Right renal cortex interstitium (tissue), 3 donors: ENCODE measurements around the gene ARL6IP4. TPM values are rescaled to one million over a fixed set of nuclear protein-coding genes. Genes with fewer than 3 reads are reported as not detected.
"Not testable (repeated sequence)": the region's sequence is repeated elsewhere in the genome, so short reads cannot be mapped to it uniquely, and the experiment has no call there.

Source experiments
- DNase-seq, 3 donors: peaks; one replicate each; pipeline ENCODE4 v3.0.0-alpha.2; 2013; ENCODE audit warnings: low read depth in 3 of 3, low spot score in 2 of 3
- polyA plus RNA-seq, 3 donors: library from polyadenylated mRNA; unstranded; fragments of 120-200 nt; gene quantifications; one replicate each; pipeline ENCODE4 v1.2.1, GENCODE V29; 2013; ENCODE audit not compliant: insufficient read length in 3 of 3

ARL6IP4 gene
- polyA plus RNA-seq, 3 donors, result 165 to 178 (median 173) TPM

- DNase-seq, result no peak
Measured at GRCh38 chr12:123004287-123004686, 23.8 kb downstream of the ARL6IP4 start.

GRCh38 chr12:123005081-123005626 lies 24.7 kb downstream of the ARL6IP4 start:
- DNase-seq, result no peak

DNA sequence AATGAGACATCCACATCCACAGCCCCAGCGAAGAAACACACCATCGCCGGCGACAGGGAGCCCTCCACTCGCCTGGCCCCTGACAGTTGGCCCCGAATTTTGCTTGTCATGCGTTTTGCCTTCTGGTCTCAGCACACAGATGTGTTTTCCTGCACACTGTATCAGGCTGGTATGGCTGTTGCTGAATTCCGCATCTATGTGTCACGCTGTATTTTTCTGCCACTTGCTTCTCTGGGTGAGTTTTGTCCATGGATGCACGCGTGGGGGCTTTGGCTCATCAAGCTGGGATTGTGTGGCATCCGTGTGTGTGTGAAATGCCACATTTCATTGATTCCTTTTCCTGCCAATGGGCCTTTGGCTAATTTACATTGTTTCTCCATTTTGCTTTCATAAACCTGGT lies 26.5 kb downstream of the ARL6IP4 start:
- DNase-seq, result no peak

GRCh38 chr12:123010110-123010509 lies 29.6 kb downstream of the ARL6IP4 start:
- no peak for DNase-seq

- no peak for DNase-seq
Measured at GRCh38 chr12:123010681-123011080, 30.2 kb downstream of the ARL6IP4 start.

DNA sequence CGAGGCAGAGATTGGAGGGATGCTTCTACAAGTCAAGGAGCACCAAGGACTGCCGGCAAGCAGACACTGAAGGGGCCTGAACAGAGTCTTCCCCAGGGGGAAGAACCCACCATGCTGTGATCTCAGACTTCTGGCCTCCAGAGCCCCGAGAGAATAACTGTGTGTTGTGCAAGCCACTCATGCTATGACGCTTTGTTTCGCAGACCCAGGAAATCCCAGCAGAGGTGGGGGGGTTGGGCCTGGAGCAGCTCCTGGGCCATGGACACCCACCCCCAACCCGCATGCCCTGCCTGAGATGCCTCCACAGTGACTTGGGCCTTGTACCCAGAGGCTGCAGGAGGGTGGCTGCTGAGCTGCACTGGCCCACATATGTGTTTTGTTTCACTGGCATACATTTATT lies 31.2 kb downstream of the ARL6IP4 start:
- no peak for DNase-seq

DNA sequence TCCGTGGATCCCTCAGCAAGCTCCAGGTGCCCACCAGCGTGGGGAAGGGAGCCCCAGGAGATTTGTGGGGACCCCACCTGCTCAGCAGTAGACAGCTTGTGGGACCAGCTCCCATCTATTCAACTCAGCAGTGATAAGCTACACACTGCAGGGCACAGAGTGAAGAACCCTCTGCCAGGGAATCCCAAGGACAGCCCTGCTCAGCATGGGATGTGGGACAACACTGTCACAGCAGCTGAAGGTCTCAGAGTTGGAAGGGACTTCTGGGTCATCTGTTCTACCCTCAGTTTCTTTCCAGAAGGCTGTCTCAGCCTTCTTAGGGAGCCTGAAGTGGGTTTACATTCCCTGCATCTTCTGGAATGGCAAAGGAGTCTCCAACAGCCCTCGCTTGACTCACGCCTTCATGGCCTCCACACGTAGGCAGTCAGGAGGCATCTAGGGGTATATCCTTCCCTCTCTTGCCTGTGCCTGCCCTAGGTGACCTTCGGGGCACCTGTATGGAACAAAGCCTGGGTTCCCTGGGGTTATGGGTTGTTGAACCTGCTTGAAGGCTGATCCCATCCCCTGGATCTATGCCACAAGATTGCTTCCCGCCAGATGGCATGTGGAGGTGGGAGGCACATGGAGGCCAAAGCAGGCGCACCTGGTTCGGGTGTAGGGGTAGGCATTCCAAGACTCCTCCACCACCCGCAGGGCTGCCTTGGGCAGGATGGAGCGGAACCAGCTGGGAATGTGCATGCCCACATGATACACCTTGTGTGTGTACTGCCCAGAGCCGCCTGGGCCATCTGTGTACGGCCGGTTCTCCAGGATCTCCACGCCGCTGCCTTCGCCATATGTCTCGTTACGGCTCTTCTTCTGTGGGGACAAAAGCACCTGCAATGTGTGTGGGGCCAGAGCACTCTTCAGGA lies 33.0 kb downstream of the ARL6IP4 start:
- no peak for DNase-seq

DNA sequence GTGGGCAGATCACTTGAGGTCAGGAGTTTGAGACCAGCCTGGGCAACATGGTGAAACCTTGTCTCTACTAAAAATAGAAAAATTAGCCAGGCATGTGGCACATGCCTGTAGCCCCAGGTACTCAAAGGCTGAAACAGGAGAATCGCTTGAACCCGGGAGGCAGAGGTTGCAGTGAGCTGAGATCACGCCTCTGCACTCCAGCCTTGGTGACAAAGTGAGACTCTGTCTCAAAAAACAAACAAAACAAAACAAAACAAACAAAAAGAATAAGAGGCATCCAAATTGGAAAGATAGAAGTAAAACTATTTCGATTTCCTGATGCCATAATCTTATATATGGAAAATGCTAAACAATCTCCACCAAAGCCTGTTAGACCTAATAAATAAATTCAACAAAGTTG lies 34.0 kb downstream of the ARL6IP4 start:
- not testable (repeated sequence) for DNase-seq

DNA sequence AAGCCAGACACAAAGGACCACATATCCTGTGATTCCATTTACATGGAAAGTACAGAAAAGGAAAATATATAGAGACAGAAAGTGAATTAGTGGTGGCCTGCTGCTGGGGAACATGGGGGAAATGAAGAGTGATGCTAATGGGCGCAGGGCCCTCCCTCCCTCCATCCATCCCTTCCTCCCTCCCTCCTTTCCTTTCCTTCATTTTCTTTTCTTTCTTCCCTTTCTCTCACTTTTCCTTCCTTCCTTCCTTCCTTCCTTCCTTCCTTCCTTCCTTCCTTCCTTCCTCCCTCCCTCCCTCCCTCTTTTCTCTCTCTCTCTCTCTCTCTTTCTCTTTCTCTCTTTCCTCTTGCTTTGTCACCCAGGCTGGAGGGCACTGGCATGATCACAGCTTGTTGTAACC lies 37.3 kb downstream of the ARL6IP4 start:
- no peak for DNase-seq

DNA sequence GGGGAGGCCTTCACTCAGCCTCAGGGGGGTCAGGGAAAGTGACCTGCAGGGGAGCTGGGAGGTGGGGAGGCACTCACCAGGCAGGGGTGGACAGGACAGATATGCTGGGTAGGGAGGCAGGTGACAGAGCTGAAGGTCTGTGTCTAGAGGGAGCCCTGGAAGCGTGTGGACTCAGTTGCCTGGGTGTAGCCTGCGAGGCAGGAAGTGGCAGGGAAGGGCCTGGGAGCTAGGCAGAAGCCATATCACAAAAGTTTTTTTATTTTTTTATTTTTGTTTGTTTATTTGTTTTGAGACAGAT lies 39.3 kb downstream of the ARL6IP4 start:
- DNase-seq, result no peak

- no peak for DNase-seq
Measured at GRCh38 chr12:123021688-123022604, 41.5 kb downstream of the ARL6IP4 start.

DNA sequence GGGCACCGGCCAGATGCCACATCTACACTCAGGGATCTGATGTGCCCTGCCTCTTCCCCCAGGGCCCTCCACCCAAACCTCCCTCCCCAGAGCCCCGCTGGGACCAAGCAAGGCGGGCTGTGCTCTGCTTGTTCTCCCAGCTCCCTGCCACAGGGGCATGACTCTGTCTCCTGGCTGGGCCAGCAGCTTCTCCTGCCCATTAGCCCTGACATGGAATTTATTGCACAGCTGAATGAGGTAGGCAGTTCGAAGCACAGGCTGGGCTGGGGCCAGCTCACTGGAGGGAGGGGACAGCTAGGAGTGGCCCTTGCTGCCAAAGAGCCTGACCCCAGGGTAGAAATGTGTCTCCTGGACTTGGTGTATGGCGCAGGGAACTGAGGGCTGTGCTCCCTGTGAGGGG lies 42.4 kb downstream of the ARL6IP4 start:
- DNase-seq, result no peak

GRCh38 chr12:123024819-123025391 lies 44.4 kb downstream of the ARL6IP4 start:
- DNase-seq, result no peak

DNA sequence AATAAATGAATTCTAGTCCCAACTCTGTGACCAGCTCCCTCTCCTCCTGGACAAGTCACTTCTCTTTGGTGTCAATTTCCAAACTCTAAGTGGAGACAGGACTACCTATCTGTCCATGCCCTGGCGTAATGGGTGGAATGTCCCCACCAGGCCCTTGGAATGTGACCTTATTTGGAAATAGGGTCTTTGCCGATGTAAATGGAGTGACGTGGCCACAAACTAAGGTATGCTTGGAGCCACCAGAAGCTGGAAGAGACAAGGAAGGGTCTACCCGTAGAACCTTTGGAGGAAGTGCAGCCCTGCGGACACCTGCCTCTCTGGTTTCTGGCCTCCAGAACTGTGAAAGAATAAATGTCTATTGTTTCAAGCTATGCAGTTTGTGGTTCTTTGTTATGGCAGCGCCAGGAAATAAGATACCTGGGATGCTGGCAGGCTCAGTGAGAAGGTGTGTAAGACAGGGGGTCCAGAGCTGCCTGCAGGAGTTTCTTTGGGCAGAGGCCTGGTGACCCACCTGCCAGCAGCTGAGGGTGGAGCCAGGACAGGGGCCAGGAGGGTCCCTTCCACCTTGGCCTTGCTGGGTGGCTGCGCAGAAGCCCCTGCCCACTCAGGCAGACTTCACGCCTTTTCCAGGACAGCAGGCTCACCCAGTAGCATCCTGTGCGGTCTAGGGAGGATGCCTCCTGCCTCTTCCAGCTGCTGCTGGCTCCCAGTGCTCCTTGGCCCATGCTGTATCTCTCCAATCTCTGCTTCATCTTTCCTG lies 45.8 kb downstream of the ARL6IP4 start:
- DNase-seq, result no peak

DNA sequence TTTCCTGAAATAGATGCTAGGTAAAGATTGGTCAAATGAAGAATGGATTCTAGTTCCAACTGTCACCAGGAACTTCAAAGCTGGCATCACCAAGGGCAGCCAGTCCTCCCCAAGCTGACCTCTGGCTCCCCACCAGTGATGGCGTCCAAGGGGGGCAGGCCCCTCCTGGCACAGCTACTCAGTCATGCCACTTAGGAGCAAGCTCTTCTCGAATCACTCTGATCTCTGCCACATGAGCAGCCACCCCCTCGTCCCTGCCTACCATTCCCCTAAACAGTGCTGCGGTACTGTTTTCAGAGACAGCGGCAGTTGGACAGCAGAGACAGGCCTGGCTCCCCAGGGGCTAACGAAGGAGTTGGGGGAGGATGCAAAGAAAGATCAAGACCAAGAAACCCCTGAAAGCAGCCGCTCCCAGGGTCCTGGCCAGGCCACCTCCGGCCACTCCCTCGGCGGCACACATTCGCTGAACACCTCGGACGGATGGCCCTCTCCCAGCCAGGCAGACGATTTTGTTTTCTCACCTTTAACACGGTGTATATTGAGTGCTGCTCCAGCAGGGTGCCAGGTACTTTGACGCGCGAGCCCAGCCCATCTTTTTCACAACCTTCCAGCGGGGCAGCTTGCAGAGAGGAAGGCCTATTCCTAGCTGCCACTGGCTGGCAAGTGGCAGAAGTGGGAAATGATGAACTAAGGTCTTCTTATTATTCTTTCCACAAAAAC lies 47.4 kb downstream of the ARL6IP4 start:
- DNase-seq, result no peak

DNA sequence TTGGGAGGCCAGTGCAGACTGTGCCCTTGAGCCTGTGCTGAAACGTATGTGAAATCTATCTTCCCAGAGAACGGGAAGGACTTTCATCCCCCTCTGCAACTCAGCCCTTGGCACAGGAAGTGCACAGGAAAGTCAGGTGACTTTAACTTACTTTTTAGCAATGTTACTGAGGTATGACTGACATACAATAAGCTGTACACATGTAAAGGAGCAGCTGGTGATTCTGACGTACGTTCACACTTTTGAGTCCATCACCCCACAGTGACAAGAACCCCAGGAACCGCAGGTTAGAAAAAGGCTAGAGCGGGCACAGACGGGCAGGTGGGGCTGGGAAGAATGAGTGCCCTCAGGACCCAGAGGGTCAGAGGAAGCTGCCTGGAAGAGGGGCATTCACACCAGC lies 48.0 kb downstream of the ARL6IP4 start:
- DNase-seq, result no peak

DNA sequence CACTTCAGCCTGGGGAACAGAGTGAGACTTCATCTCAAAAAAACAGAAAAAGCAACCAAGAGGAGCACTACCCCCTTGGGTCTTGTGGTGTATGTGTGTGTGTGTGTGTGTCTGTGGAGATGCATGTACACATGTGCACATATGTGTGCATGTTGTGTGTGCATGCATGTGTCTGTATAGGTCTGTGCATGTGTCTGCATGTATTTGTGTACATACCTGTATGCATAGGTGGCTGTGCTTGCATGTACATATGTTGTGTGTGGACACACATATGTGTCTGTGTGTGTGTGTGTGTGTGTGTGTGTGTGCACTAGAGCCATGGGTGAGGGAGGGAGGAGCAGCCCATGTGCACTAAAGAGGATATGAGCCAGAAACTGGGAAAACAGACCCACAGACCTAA lies 49.1 kb downstream of the ARL6IP4 start:
- DNase-seq, result no peak

GRCh38 chr12:123030686-123031085 lies 50.2 kb downstream of the ARL6IP4 start:
- DNase-seq, result no peak

DNA sequence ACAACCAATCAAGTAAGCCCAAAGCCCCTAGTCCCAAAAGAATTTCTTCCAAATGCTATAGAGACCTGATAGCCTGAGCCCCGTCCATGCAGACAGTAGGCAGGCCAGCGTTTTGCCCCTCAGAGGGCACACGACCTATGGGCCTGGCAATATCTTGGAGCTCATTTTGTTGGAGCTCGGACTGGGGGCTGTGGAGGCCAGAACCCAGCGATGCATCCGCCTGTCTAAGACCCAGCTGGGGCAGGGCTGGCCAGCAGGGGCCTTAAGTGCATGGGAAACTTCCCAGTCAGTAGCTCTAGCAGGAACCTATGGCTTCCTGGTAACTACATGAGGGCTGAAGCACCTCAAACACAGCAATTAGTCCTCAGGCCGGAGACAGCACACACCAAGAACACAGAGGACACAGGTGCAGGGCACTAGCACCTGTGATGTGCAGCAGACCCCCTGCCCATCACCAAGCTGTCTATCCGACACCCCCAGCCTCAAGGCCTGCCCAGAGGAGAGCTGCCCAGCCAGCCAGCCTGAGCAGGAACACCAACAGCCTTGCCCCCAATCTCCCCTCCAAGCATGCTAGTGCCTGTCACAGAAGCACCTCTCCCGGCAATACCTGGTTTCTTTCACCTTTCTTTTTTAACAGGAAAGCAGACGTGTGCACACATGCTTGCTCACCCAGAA lies 50.8 kb downstream of the ARL6IP4 start:
- no peak for DNase-seq
